PC-3 (cell line): ENCODE measurements around the gene CDCP1.

Source experiments
- EZH2 ChIP-seq: fragments of 300-600 bp; sonication (generic); IDR thresholded peaks from one replicate; pipeline ENCODE4 v1.6.1; 2017; ENCODE audit warnings: antibody characterized with exemption, mild to moderate bottlenecking, low read length; ENCODE audit not compliant: unreplicated experiment
- TF ChIP-seq, protein P1 (sequence below): fragments of 300-600 bp; sonication (generic); conservative IDR thresholded peaks from 2 replicates; pipeline ENCODE4 v1.5.1; 2017; ENCODE audit warnings: antibody characterized with exemption, low read depth, mild to moderate bottlenecking, low read length

GRCh38 chr3:45166321-45166879, 20.2 kb upstream of the CDCP1 start:
- TF ChIP-seq, protein P1, sequence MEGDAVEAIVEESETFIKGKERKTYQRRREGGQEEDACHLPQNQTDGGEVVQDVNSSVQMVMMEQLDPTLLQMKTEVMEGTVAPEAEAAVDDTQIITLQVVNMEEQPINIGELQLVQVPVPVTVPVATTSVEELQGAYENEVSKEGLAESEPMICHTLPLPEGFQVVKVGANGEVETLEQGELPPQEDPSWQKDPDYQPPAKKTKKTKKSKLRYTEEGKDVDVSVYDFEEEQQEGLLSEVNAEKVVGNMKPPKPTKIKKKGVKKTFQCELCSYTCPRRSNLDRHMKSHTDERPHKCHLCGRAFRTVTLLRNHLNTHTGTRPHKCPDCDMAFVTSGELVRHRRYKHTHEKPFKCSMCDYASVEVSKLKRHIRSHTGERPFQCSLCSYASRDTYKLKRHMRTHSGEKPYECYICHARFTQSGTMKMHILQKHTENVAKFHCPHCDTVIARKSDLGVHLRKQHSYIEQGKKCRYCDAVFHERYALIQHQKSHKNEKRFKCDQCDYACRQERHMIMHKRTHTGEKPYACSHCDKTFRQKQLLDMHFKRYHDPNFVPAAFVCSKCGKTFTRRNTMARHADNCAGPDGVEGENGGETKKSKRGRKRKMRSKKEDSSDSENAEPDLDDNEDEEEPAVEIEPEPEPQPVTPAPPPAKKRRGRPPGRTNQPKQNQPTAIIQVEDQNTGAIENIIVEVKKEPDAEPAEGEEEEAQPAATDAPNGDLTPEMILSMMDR: no peak
- TF ChIP-seq EZH2: no peak
